ENCODE measurements around the gene C16orf92. TPM values are rescaled to one million over a fixed set of nuclear protein-coding genes. Genes with fewer than 3 reads are reported as not detected.

C16orf92 gene
- total and polyA plus RNA-seq, 2 of the 13 experiments (the other 11 are each of a cell fraction or from before 2014, with no cell fraction given): not detected

DNA sequence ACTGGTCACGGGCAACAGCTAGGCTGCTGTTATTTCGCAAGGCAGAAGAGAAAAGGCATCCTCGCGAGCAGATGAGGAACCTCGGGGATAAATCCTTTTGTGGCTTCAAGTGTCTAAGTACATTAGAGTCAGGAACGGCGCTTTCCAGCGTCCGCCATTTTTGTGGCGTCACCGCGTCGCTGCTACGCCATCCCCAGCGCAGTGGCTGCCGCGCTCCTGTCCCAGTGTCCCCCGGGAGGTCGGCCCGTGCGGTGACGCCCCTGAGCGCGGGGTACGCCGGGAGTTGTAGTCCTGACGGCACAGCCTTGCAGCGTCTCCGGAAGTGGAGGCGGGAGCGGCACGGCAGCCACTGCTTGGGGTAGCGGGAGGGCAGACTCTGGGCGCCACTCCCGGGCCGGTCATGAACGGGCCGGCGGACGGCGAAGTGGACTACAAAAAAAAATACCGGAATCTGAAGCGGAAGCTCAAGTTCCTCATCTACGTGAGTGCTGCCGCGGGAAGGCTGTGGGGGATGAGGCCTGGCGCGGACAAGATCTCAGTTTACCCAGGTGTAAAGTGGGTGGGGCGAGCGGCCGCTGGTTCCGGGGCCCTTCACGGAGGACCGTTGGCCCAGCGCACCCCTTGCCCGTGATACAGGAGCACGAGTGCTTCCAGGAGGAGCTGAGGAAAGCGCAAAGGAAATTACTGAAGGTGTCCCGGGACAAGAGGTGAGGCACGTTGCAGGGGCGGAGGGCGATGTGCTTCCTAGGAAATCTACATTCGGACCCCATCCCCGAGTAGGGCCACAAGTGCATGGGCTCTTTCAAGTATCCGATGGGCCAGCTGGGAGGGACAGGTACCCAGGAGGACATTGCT lies 26.9 kb upstream of the C16orf92 start, which contains the start of gene INO80E (continued):
- TF ChIP-seq ZBTB34 (CRISPR knock-in tag; IDR thresholded peaks at IDR 0.05): no peak; the same call in 1 of the 2 replicates
- TF ChIP-seq ZNF329 (CRISPR knock-in tag; IDR thresholded peaks at IDR 0.05; ENCODE audit: low read depth): peak; percentile 37; the same call in 1 of the 2 replicates
- peak; percentile 82; the same call in 1 of the 2 replicates for TF ChIP-seq ZSCAN31 (CRISPR knock-in tag; IDR thresholded peaks at IDR 0.05; ENCODE audit: low read depth)
- TF ChIP-seq SMAD3 (CRISPR knock-in tag; IDR thresholded peaks at IDR 0.05): 0 out of 2 replicates have a peak, but pooled peaks have one; percentile 71
- TF ChIP-seq, protein P1, sequence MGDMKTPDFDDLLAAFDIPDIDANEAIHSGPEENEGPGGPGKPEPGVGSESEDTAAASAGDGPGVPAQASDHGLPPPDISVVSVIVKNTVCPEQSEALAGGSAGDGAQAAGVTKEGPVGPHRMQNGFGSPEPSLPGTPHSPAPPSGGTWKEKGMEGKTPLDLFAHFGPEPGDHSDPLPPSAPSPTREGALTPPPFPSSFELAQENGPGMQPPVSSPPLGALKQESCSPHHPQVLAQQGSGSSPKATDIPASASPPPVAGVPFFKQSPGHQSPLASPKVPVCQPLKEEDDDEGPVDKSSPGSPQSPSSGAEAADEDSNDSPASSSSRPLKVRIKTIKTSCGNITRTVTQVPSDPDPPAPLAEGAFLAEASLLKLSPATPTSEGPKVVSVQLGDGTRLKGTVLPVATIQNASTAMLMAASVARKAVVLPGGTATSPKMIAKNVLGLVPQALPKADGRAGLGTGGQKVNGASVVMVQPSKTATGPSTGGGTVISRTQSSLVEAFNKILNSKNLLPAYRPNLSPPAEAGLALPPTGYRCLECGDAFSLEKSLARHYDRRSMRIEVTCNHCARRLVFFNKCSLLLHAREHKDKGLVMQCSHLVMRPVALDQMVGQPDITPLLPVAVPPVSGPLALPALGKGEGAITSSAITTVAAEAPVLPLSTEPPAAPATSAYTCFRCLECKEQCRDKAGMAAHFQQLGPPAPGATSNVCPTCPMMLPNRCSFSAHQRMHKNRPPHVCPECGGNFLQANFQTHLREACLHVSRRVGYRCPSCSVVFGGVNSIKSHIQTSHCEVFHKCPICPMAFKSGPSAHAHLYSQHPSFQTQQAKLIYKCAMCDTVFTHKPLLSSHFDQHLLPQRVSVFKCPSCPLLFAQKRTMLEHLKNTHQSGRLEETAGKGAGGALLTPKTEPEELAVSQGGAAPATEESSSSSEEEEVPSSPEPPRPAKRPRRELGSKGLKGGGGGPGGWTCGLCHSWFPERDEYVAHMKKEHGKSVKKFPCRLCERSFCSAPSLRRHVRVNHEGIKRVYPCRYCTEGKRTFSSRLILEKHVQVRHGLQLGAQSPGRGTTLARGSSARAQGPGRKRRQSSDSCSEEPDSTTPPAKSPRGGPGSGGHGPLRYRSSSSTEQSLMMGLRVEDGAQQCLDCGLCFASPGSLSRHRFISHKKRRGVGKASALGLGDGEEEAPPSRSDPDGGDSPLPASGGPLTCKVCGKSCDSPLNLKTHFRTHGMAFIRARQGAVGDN (CRISPR knock-in tag; IDR thresholded peaks at IDR 0.05): peak; percentile 96
- TF ChIP-seq, protein P2, sequence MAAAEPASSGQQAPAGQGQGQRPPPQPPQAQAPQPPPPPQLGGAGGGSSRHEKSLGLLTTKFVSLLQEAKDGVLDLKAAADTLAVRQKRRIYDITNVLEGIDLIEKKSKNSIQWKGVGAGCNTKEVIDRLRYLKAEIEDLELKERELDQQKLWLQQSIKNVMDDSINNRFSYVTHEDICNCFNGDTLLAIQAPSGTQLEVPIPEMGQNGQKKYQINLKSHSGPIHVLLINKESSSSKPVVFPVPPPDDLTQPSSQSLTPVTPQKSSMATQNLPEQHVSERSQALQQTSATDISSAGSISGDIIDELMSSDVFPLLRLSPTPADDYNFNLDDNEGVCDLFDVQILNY (CRISPR knock-in tag; conservative IDR thresholded peaks at IDR 0.05): no peak; the same call in 1 of the 2 replicates
- TF ChIP-seq AHR (CRISPR knock-in tag; IDR thresholded peaks at IDR 0.05): 0 out of 2 replicates have a peak, but pooled peaks have one; percentile 7
- TF ChIP-seq AGO1 (IDR thresholded peaks at IDR 0.05; ENCODE audit: low read depth, low read length, poor library complexity, severe bottlenecking): peak; percentile 85
- TF ChIP-seq, protein P3, sequence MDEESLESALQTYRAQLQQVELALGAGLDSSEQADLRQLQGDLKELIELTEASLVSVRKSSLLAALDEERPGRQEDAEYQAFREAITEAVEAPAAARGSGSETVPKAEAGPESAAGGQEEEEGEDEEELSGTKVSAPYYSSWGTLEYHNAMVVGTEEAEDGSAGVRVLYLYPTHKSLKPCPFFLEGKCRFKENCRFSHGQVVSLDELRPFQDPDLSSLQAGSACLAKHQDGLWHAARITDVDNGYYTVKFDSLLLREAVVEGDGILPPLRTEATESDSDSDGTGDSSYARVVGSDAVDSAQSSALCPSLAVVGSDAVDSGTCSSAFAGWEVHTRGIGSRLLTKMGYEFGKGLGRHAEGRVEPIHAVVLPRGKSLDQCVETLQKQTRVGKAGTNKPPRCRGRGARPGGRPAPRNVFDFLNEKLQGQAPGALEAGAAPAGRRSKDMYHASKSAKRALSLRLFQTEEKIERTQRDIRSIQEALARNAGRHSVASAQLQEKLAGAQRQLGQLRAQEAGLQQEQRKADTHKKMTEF (CRISPR knock-in tag; IDR thresholded peaks at IDR 0.05): peak; percentile 99
- 0 out of 2 replicates have a peak, but pooled peaks have one; percentile 58 for TF ChIP-seq RELA (CRISPR knock-in tag; IDR thresholded peaks at IDR 0.05)
- TF ChIP-seq DNMT3B (CRISPR knock-in tag; conservative IDR thresholded peaks at IDR 0.05): peak; percentile 82
- TF ChIP-seq ZNF816 (CRISPR knock-in tag; IDR thresholded peaks at IDR 0.05; ENCODE audit: borderline replicate concordance): no peak
- TF ChIP-seq FOXC1 (CRISPR knock-in tag; IDR thresholded peaks at IDR 0.05; ENCODE audit: borderline replicate concordance): peak; percentile 69
- TF ChIP-seq ZBTB8A (CRISPR knock-in tag; IDR thresholded peaks at IDR 0.05; ENCODE audit: borderline replicate concordance, low read depth): no peak
- TF ChIP-seq ZNF713 (CRISPR knock-in tag; IDR thresholded peaks at IDR 0.05): 0 out of 2 replicates have a peak, but pooled peaks have one; percentile 34
- no peak for TF ChIP-seq TCF7 (IDR thresholded peaks at IDR 0.05; ENCODE audit: low read depth)
- TF ChIP-seq ZMAT5 (CRISPR knock-in tag; IDR thresholded peaks at IDR 0.05; ENCODE audit: borderline replicate concordance, low read depth): no peak
- TF ChIP-seq JARID2 (CRISPR knock-in tag; IDR thresholded peaks at IDR 0.05; ENCODE audit: insufficient replicate concordance): no peak
- TF ChIP-seq ZNF234 (CRISPR knock-in tag; conservative IDR thresholded peaks at IDR 0.05): peak; percentile 77; the same call in 1 of the 2 replicates
